CD14-positive monocyte (primary cell): ENCODE data around the gene CDH4. TPM values are rescaled to one million over a fixed set of nuclear protein-coding genes. Genes with fewer than 3 reads are reported as not detected.

Experiments
- DNase-seq, 3 donors: peaks; one replicate each; pipeline ENCODE4 v3.0.0-alpha.2; 2011 to 2022
- H2AFZ ChIP-seq: 2 replicates; pipeline ENCODE4 v1.6.0; 2012; ENCODE audit warnings: mild to moderate bottlenecking, low read depth, low read length, inconsistent platforms; ENCODE audit not compliant: insufficient read depth, poor library complexity, severe bottlenecking
- H3K27ac ChIP-seq, 2 donors: 1 replicate in 1 of 2; 2 replicates in 1 of 2; pipeline ENCODE4 v1.5.1; 2012 to 2013; ENCODE audit warnings: low read length in 2 of 2, control low read depth in 1 of 2, inconsistent platforms in 1 of 2, low read depth in 1 of 2, mild to moderate bottlenecking in 1 of 2
- H3K27me3 ChIP-seq, 2 donors: one replicate each; pipeline versions ENCODE4 v1.6.0 to v1.6.1; 2011 to 2013; ENCODE audit warnings: low read length in 2 of 2; ENCODE audit not compliant: control insufficient read depth in 2 of 2, insufficient read depth in 2 of 2
- H3K36me3 ChIP-seq, 2 donors: replicated peaks in 1 of 2; 1 replicate in 1 of 2; 2 replicates in 1 of 2; pipeline versions ENCODE4 v1.5.1 to v1.6.1; 2012 to 2013; ENCODE audit warnings: low read length in 2 of 2, control low read depth in 1 of 2, inconsistent platforms in 1 of 2, mild to moderate bottlenecking in 1 of 2; ENCODE audit not compliant: insufficient read depth in 2 of 2, control insufficient read depth in 1 of 2
- H3K4me1 ChIP-seq, 2 donors: 1 replicate in 1 of 2; 2 replicates in 1 of 2; pipeline versions ENCODE4 v1.5.1 to v1.6.1; 2012 to 2013; ENCODE audit warnings: low read length in 2 of 2, control low read depth in 1 of 2, inconsistent platforms in 1 of 2, mild to moderate bottlenecking in 1 of 2, moderate library complexity in 1 of 2; ENCODE audit not compliant: insufficient read depth in 2 of 2, control insufficient read depth in 1 of 2
- H3K4me2 ChIP-seq: replicated peaks from 2 replicates; pipeline ENCODE3; 2012; ENCODE audit warnings: low read length, moderate library complexity, mild to moderate bottlenecking; ENCODE audit not compliant: poor library complexity, severe bottlenecking; ENCODE audit errors: extremely low read depth
- H3K4me3 ChIP-seq, 3 experiments: fragments of 200-600 bp in 1 of 3; sonication (generic) in 1 of 3; replicated peaks in 1 of 3; 1 replicate in 2 of 3; 2 replicates in 1 of 3; pipeline ENCODE4 v1.5.1; 2011 to 2013; ENCODE audit warnings: low read length in 3 of 3, mild to moderate bottlenecking in 3 of 3, control low read depth in 2 of 3, low read depth in 2 of 3, inconsistent platforms in 1 of 3, moderate library complexity in 1 of 3
- H3K79me2 ChIP-seq: 2 replicates; pipeline ENCODE4 v1.6.0; 2012; ENCODE audit warnings: mild to moderate bottlenecking, control low read depth, inconsistent platforms, low read length, moderate library complexity; ENCODE audit not compliant: insufficient read depth
- H3K9ac ChIP-seq: 2 replicates; pipeline ENCODE4 v1.6.0; 2017; ENCODE audit warnings: low read length, mild to moderate bottlenecking; ENCODE audit not compliant: insufficient read depth, poor library complexity, severe bottlenecking
- H3K9me3 ChIP-seq, 2 donors: replicated peaks in 1 of 2; 1 replicate in 1 of 2; 2 replicates in 1 of 2; pipeline versions ENCODE4 v1.5.1 to v1.6.1; 2012 to 2013; ENCODE audit warnings: low read length in 2 of 2, control low read depth in 1 of 2; ENCODE audit not compliant: control insufficient read depth in 1 of 2, insufficient read depth in 1 of 2
- H4K20me1 ChIP-seq: 2 replicates; pipeline ENCODE4 v1.6.0; 2012; ENCODE audit warnings: mild to moderate bottlenecking, low read length, control low read depth, moderate library complexity; ENCODE audit not compliant: insufficient read depth
- H3K27ac Mint-ChIP-seq, 7 donors: one replicate each; pipeline ENCODE4 v1.8.0; 2020; ENCODE audit warnings: mild to moderate bottlenecking in 7 of 7, mixed read lengths in 7 of 7, moderate library complexity in 6 of 7, inconsistent platforms in 2 of 7
- H3K27me3 Mint-ChIP-seq, 3 donors: one replicate each; pipeline ENCODE4 v1.8.0; 2021 to 2022; ENCODE audit warnings: low read depth in 3 of 3, mild to moderate bottlenecking in 3 of 3, mixed read lengths in 3 of 3, moderate library complexity in 3 of 3, inconsistent platforms in 1 of 3
- H3K36me3 Mint-ChIP-seq, 2 donors: one replicate each; pipeline ENCODE4 v1.8.0; 2020; ENCODE audit warnings: mixed read lengths in 2 of 2, inconsistent platforms in 1 of 2, mild to moderate bottlenecking in 1 of 2
- H3K4me1 Mint-ChIP-seq: one replicate; pipeline ENCODE4 v1.8.0; 2020; ENCODE audit warnings: mild to moderate bottlenecking, mixed read lengths
- H3K4me3 Mint-ChIP-seq, 2 donors: one replicate each; pipeline ENCODE4 v1.8.0; 2020; ENCODE audit warnings: mild to moderate bottlenecking in 2 of 2, mixed read lengths in 2 of 2, moderate library complexity in 1 of 2
- H3K9me3 Mint-ChIP-seq, 7 donors: one replicate each; pipeline ENCODE4 v1.8.0; 2020 to 2022; ENCODE audit warnings: mixed read lengths in 7 of 7, mild to moderate bottlenecking in 6 of 7, moderate library complexity in 6 of 7, inconsistent platforms in 2 of 7
- WGBS: methylation state at CpG from one replicate; pipeline ENCODE4 v1.1.5; 2013; ENCODE audit warnings: missing lambda C conversion rate; ENCODE audit not compliant: insufficient coverage; 5-methylcytosine and 5-hydroxymethylcytosine counted together
- intact Hi-C, 2 donors: fragments of 100-400 bp; cut with micrococcal nuclease; formaldehyde crosslinking; loops; one replicate each; pipeline versions ENCODE4 v1.15.0 to v1.15.1; 2023
- polyA plus RNA-seq, 3 donors: library from polyadenylated mRNA; depleted of rRNA in 1 of 3; unstranded in 2 of 3; stranded (reverse) in 1 of 3; fragments of 300-500 nt in 2 of 3; fragments of >200 nt in 1 of 3; fragmentation: Illumina TruSeq in 2 of 3; gene quantifications; 1 replicate in 2 of 3; 2 replicates in 1 of 3; pipeline ENCODE4 v1.2.3, GENCODE V29; 2012 to 2021
- TF ChIP-seq, protein P1 (sequence below): fragments of 200-600 bp; IDR thresholded peaks from one replicate; pipeline ENCODE4 v1.8.0; 2022; ENCODE audit warnings: antibody characterized with exemption, mild to moderate bottlenecking

Gene CDH4
- polyA plus RNA-seq, 3 donors: not detected

DNA sequence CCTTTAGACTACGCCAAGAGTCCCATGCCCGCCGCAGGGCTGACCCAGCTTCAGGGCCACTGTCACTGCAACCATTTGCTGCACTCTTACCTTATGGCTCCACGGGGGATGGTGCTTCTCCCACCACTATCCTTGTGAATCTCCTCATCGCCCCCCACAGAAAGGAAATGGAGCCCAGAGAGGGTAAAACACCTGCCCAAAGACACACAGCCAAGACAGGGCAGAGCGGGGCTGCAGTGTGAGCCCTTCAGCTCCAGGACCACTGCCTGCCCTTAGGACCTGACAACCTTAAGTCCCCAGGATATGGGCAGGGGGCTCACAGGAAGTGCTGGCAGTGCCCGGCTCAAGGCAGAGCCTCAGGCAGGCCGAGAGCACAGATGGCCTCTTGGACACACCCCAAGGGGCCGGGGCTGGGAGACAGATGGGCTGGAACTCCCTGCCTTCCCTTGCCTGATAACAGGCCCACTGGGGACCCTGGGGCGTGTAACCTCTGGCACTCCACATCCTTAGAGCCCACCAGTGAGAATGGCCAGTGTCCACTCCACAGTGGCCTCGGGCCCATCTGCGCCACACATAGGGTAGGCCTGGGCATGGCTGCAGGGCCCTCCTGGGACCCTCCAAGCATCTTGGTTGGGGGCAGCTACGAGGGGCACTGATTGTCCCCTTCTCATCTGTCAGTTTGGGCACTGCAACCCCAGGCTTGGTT, 548.5 kb downstream of the CDH4 start:
- no peak overlapping the region for H3K4me3 Mint-ChIP-seq
- H3K36me3 Mint-ChIP-seq: no peaks in the 10 kb centered on the region
- no peaks in the 10 kb centered on the region for H3K36me3 ChIP-seq
- no peak overlapping the region for H2AFZ ChIP-seq
- WGBS: 97% methylated on average over 13 of the region's 13 CpGs
- no peak overlapping the region for H3K27ac ChIP-seq
- H3K9ac ChIP-seq: no peak overlapping the region
- TF ChIP-seq, protein P1, sequence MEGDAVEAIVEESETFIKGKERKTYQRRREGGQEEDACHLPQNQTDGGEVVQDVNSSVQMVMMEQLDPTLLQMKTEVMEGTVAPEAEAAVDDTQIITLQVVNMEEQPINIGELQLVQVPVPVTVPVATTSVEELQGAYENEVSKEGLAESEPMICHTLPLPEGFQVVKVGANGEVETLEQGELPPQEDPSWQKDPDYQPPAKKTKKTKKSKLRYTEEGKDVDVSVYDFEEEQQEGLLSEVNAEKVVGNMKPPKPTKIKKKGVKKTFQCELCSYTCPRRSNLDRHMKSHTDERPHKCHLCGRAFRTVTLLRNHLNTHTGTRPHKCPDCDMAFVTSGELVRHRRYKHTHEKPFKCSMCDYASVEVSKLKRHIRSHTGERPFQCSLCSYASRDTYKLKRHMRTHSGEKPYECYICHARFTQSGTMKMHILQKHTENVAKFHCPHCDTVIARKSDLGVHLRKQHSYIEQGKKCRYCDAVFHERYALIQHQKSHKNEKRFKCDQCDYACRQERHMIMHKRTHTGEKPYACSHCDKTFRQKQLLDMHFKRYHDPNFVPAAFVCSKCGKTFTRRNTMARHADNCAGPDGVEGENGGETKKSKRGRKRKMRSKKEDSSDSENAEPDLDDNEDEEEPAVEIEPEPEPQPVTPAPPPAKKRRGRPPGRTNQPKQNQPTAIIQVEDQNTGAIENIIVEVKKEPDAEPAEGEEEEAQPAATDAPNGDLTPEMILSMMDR: no peak
- no peaks in the 10 kb centered on the region for H4K20me1 ChIP-seq
- peaks cover 5 to 21% (median 13%) of the 10 kb centered on the region in 3 donors for H3K27me3 Mint-ChIP-seq
- no peak overlapping the region for H3K27ac Mint-ChIP-seq
- peaks cover 0 to 97% of the 10 kb centered on the region in 2 donors for H3K9me3 ChIP-seq
- peaks cover 4% of the 10 kb centered on the region for H3K4me1 Mint-ChIP-seq
- intact Hi-C loops: no loop called here
- H3K9me3 Mint-ChIP-seq: peaks cover 0 to 57% (median 10%) of the 10 kb centered on the region in 7 donors
- H3K4me3 ChIP-seq: no peak overlapping the region
- H3K79me2 ChIP-seq: no peaks in the 10 kb centered on the region
- no peak overlapping the region for H3K4me2 ChIP-seq
- no peak for DNase-seq
- H3K4me1 ChIP-seq: no peaks in the 10 kb centered on the region
- H3K27me3 ChIP-seq: no peaks in the 10 kb centered on the region

DNA sequence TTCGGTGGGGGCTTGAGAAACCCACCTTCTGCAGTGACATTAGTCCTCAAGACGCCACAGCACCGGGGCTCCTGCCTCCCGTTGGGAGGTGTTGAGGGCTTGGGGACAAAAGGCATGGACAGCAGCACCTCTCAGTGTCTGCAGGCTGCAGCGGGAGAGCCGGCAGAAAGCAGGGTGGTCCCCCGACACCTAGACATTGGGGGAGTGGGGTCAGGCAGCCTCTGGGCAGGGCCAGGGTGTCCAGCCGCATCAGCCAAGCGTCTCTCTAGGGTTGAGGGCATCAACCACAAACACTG, 549.0 kb downstream of the CDH4 start:
- Histone ChIP-seq H3K9ac (no peak overlapping the region), H3K79me2 (no peaks in the 10 kb centered on the region), H3K36me3 (no peaks in the 10 kb centered on the region), H4K20me1 (no peaks in the 10 kb centered on the region), H3K27me3 (no peaks in the 10 kb centered on the region), H3K4me1 (no peaks in the 10 kb centered on the region), H3K27ac (no peak overlapping the region), H2AFZ (no peak overlapping the region), H3K4me3 (no peak overlapping the region), H3K9me3 (peaks cover 0 to 97% of the 10 kb centered on the region in 2 donors), H3K4me2 (no peak overlapping the region)
- no peak for DNase-seq
- intact Hi-C loops: no loop called here
- peaks cover 0 to 59% (median 10%) of the 10 kb centered on the region in 7 donors for H3K9me3 Mint-ChIP-seq
- TF ChIP-seq, protein P1: no peak
- 94% methylated on average over 8 of the region's 9 CpGs for WGBS
- peaks cover 5 to 21% (median 13%) of the 10 kb centered on the region in 3 donors for H3K27me3 Mint-ChIP-seq
- no peak overlapping the region for H3K27ac Mint-ChIP-seq
- H3K4me3 Mint-ChIP-seq: no peak overlapping the region
- H3K4me1 Mint-ChIP-seq: peaks cover 4% of the 10 kb centered on the region
- H3K36me3 Mint-ChIP-seq: no peaks in the 10 kb centered on the region
